Activated CD8-positive, alpha-beta T cell treated with anti-CD3 and anti-CD28 coated beads, Interleukin-2, amount 10 ng/mL, durations not matched to agents 7 days and 5 days (primary cell): ENCODE results near the gene CAMK2D. TPM values are rescaled to one million over a fixed set of nuclear protein-coding genes. Genes with fewer than 3 reads are reported as not detected.

Experiments used
- ATAC-seq: fragments of 150-1000 bp; cut with Tn5 transposase; one replicate; pipeline ENCODE4 v1.10.0; 2021; ENCODE audit warnings: moderate library complexity
- CTCF ChIA-PET: fragments of 350-600 bp; sonication (Branson Sonifier 250); formaldehyde crosslinking; loops from one replicate; lab custom pipeline; 2021; ENCODE audit warnings: antibody characterized with exemption; lab: Charles Lee
- POLR2A ChIA-PET: fragments of 350-600 bp; sonication (Branson Sonifier 250); formaldehyde crosslinking; loops from one replicate; lab custom pipeline; 2021; ENCODE audit warnings: antibody characterized with exemption; lab: Charles Lee
- DNase-seq: peaks from one replicate; pipeline ENCODE4 v3.0.0-alpha.2; 2020
- H3K27ac Mint-ChIP-seq: one replicate; pipeline ENCODE4 v1.8.0; 2021; ENCODE audit warnings: mild to moderate bottlenecking, mixed read lengths
- H3K27me3 Mint-ChIP-seq: one replicate; pipeline ENCODE4 v1.8.0; 2021; ENCODE audit warnings: low read depth, mixed read lengths
- H3K36me3 Mint-ChIP-seq: one replicate; pipeline ENCODE4 v1.8.0; 2021; ENCODE audit warnings: low read depth, mixed read lengths
- H3K4me1 Mint-ChIP-seq: one replicate; pipeline ENCODE4 v1.8.0; 2021; ENCODE audit warnings: low read depth, mixed read lengths
- H3K4me3 Mint-ChIP-seq: one replicate; pipeline ENCODE4 v1.8.0; 2021; ENCODE audit warnings: mild to moderate bottlenecking, mixed read lengths
- H3K9me3 Mint-ChIP-seq: one replicate; pipeline ENCODE4 v1.8.0; 2022; ENCODE audit warnings: mixed read lengths; ENCODE audit not compliant: insufficient read depth
- total RNA-seq, 2 experiments: library from RNA; stranded (reverse); gene quantifications; one replicate each; pipeline ENCODE4 v1.2.3, GENCODE V29; 2021

The CAMK2D gene
- total RNA-seq, 2 experiments from 2014 or later: 30.7 to 31.1 TPM

- ChIA-PET CTCF (no interaction called here), POLR2A (no interaction called here)
- no peak overlapping the region for H3K4me3 Mint-ChIP-seq
- H3K27ac Mint-ChIP-seq: no peak overlapping the region
- peaks cover 3% of the 10 kb centered on the region for H3K9me3 Mint-ChIP-seq
- no peak for DNase-seq
- no peaks in the 10 kb centered on the region for H3K27me3 Mint-ChIP-seq
- H3K36me3 Mint-ChIP-seq: peaks cover 48% of the 10 kb centered on the region
- peaks cover 5% of the 10 kb centered on the region for H3K4me1 Mint-ChIP-seq
- ATAC-seq: no peak
Observed at GRCh38 chr4:113604955-113605354, 156.6 kb downstream of the CAMK2D start.

DNA sequence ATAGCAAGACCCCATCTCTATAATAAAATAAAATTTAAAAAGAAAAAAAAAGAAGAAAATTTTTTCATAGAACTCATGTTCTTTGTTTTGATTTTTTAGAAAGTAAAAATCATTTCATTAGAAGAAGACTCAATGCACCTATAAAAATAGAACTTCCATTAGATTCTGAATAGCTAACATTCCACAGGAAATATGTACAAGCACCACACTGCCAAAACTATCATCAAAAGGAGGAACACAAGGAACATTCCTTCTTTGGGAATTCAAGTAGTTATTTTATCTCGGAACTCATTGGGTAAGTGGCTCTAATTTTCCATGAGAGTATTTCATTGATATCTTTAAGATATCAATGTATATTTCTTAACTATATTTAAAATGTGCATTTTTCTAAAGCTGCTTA is 157.6 kb downstream of the CAMK2D start:
- H3K4me3 Mint-ChIP-seq: no peak overlapping the region
- ATAC-seq (no peak), DNase-seq (no peak)
- H3K9me3 Mint-ChIP-seq: peaks cover 3% of the 10 kb centered on the region
- ChIA-PET POLR2A (no interaction called here), CTCF (no interaction called here)
- H3K27me3 Mint-ChIP-seq: no peaks in the 10 kb centered on the region
- H3K36me3 Mint-ChIP-seq: peaks cover 43% of the 10 kb centered on the region
- H3K4me1 Mint-ChIP-seq: peaks cover 5% of the 10 kb centered on the region
- no peak overlapping the region for H3K27ac Mint-ChIP-seq

GRCh38 chr4:113602646-113603228 is 158.8 kb downstream of the CAMK2D start:
- Mint-ChIP-seq H3K4me1 (peaks cover 2% of the 10 kb centered on the region), H3K9me3 (peaks cover 3% of the 10 kb centered on the region), H3K4me3 (no peak overlapping the region), H3K27ac (no peak overlapping the region), H3K27me3 (no peaks in the 10 kb centered on the region), H3K36me3 (peaks cover 39% of the 10 kb centered on the region)
- ATAC-seq (no peak), DNase-seq (no peak)
- CTCF ChIA-PET: no interaction called here
- POLR2A ChIA-PET: no interaction called here

DNA sequence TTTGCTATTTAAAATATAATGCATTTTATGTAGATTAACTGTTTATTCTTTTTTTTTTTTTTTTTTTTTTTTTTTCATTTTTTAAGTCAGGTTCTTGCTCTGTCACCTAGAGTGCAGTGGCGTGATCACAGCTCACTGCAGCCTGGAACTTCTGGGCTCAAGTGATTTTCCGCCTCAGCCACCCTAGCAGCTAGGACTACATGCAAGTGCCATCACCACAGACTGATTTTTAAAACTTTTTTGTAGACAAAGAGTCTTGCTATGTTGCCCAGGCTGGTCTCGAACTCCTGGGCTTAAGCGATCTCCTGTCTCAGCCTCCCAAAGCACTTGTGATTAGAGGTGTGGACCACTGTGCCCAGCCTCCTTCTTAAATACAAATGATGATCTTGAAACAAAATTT is 159.9 kb downstream of the CAMK2D start:
- no peak for ATAC-seq
- H3K27me3 Mint-ChIP-seq: no peaks in the 10 kb centered on the region
- H3K4me3 Mint-ChIP-seq: no peak overlapping the region
- no peaks in the 10 kb centered on the region for H3K9me3 Mint-ChIP-seq
- ChIA-PET CTCF (no interaction called here), POLR2A (no interaction called here)
- no peak overlapping the region for H3K27ac Mint-ChIP-seq
- H3K36me3 Mint-ChIP-seq: peaks cover 30% of the 10 kb centered on the region
- no peaks in the 10 kb centered on the region for H3K4me1 Mint-ChIP-seq
- DNase-seq: no peak

- DNase-seq (no peak), ATAC-seq (no peak)
- Mint-ChIP-seq H3K27me3 (no peaks in the 10 kb centered on the region), H3K9me3 (no peaks in the 10 kb centered on the region), H3K4me3 (no peak overlapping the region), H3K36me3 (peaks cover 43% of the 10 kb centered on the region), H3K4me1 (peaks cover 24% of the 10 kb centered on the region), H3K27ac (no peak overlapping the region)
- POLR2A ChIA-PET: no interaction called here
- CTCF ChIA-PET: interaction anchor here (1.1 to 1.5 kb wide), 2 partner anchors 12 to 49 kb away, joined by 3 to 4 read pairs; no protein-coding TSS in a partner anchor
Observed at GRCh38 chr4:113596396-113596795, 165.1 kb downstream of the CAMK2D start.

- ATAC-seq (no peak), DNase-seq (no peak)
- CTCF ChIA-PET: no interaction called here
- H3K4me3 Mint-ChIP-seq: no peak overlapping the region
- H3K27me3 Mint-ChIP-seq: no peaks in the 10 kb centered on the region
- POLR2A ChIA-PET: no interaction called here
- H3K9me3 Mint-ChIP-seq: no peaks in the 10 kb centered on the region
- peaks cover 24% of the 10 kb centered on the region for H3K4me1 Mint-ChIP-seq
- H3K27ac Mint-ChIP-seq: no peak overlapping the region
- peaks cover 42% of the 10 kb centered on the region for H3K36me3 Mint-ChIP-seq
Observed at GRCh38 chr4:113594231-113594556, 167.3 kb downstream of the CAMK2D start.

DNA sequence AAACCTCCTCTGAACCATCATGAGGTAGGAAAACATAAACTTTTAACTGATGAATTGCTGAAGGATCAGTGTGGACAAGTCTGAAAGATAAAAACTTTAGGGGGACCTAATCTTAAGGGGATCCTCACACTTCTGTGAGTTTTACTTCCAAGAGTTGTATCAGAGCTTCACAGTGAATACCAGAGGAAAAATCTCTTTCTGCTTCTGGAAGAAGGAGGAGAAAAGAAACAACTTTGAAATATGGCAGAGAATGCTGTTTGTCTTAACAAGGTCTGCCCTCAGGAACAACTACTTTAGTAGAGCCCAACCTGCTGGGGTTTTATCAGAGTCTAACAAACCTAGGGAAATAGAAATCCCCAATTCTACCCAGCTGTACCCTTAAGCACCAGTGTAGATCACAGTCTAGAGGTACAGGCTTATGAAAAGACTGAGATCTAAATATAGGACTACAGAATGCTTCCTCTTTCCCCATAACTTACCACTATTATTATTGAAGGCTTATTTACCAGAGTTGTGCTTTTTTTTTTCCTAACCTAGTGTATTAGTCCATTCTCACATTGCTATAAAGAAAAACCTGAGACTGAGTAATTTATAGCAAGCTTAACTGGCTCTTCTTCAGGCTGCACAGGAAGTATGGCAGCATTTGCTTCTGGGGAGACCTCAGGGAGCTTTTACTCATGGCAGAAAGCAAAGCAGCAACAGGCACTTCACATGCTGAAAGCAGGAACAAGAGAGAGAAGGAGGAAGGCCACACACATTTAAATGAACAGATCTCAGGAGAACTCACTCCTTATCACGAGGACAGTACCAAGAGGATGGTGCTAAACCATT is 167.9 kb downstream of the CAMK2D start:
- H3K9me3 Mint-ChIP-seq: no peaks in the 10 kb centered on the region
- H3K4me1 Mint-ChIP-seq: peaks cover 24% of the 10 kb centered on the region
- H3K4me3 Mint-ChIP-seq: no peak overlapping the region
- ChIA-PET POLR2A (no interaction called here), CTCF (no interaction called here)
- H3K27me3 Mint-ChIP-seq: no peaks in the 10 kb centered on the region
- H3K36me3 Mint-ChIP-seq: peaks cover 47% of the 10 kb centered on the region
- no peak for DNase-seq
- peak overlapping the region; percentile 19 for H3K27ac Mint-ChIP-seq
- no peak for ATAC-seq

DNA sequence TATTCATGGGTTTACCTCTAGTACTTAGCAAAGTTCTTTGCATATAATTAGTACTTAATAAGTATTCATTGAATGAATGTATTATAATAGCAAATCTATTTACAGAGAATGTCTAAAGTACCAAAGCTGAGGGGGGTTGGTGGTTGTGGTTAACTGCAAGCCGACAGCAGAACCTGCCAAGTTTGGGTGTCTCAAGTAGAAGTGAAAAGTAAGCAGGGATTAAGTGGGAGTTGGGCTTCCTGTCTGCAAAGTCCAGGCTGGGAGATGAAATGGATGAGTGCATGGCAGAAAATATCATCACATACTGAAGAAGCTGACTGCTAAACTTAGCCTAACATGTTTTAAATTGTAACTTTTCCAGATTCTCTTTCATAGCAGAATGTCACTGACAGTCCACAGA is 169.6 kb downstream of the CAMK2D start:
- H3K9me3 Mint-ChIP-seq: no peaks in the 10 kb centered on the region
- no peaks in the 10 kb centered on the region for H3K27me3 Mint-ChIP-seq
- peaks cover 24% of the 10 kb centered on the region for H3K4me1 Mint-ChIP-seq
- no peak overlapping the region for H3K4me3 Mint-ChIP-seq
- H3K27ac Mint-ChIP-seq: no peak overlapping the region
- H3K36me3 Mint-ChIP-seq: peaks cover 46% of the 10 kb centered on the region
- ChIA-PET POLR2A (interaction anchor here (0.7 to 1.4 kb wide), 2 partner anchors 9 to 44 kb away, joined by 3 read pairs; no protein-coding TSS in a partner anchor), CTCF (interaction anchor here (1.2 to 1.6 kb wide), 2 partner anchors 27 to 44 kb away, joined by 3 to 4 read pairs; no protein-coding TSS in a partner anchor)
- ATAC-seq (no peak), DNase-seq (no peak)

GRCh38 chr4:113588895-113589668 is 172.5 kb downstream of the CAMK2D start:
- Mint-ChIP-seq H3K4me1 (peaks cover 16% of the 10 kb centered on the region), H3K4me3 (no peak overlapping the region), H3K27ac (no peak overlapping the region), H3K36me3 (peaks cover 26% of the 10 kb centered on the region), H3K9me3 (no peaks in the 10 kb centered on the region), H3K27me3 (no peaks in the 10 kb centered on the region)
- ATAC-seq (no peak), DNase-seq (no peak)
- POLR2A ChIA-PET: no interaction called here
- CTCF ChIA-PET: no interaction called here

DNA sequence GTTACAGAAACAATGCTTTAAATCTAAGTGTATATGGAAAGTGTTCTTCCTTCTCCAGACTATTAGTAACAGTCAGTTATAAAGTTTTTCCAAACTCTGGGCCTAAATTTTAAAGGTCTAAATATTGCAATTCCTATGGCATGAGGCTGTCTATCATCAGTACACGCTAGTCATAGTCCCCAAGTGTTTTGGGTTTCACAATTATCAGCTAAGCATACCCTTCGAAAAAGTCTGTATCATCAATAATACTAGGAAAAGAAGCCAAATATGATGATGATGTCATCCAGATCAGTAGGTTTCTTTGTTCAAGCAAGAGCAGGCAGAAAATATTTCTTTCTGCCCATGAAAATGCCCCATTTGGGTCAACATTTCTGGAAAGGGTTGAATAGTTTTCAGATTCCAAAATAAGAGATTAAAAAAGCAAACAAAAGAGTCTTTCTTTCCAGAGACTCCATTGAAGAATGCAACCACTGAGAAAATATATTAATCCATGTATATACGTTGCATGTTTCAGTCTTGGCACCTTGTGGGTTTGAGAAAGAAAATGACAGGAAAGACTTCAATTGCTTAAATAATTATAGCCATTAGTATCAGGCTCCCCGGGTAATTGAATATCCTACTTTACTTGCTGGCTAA is 173.8 kb downstream of the CAMK2D start:
- DNase-seq (no peak), ATAC-seq (no peak)
- ChIA-PET POLR2A (no interaction called here), CTCF (no interaction called here)
- no peaks in the 10 kb centered on the region for H3K9me3 Mint-ChIP-seq
- no peak overlapping the region for H3K4me3 Mint-ChIP-seq
- H3K27me3 Mint-ChIP-seq: no peaks in the 10 kb centered on the region
- H3K27ac Mint-ChIP-seq: no peak overlapping the region
- peaks cover 11% of the 10 kb centered on the region for H3K4me1 Mint-ChIP-seq
- peaks cover 22% of the 10 kb centered on the region for H3K36me3 Mint-ChIP-seq

DNA sequence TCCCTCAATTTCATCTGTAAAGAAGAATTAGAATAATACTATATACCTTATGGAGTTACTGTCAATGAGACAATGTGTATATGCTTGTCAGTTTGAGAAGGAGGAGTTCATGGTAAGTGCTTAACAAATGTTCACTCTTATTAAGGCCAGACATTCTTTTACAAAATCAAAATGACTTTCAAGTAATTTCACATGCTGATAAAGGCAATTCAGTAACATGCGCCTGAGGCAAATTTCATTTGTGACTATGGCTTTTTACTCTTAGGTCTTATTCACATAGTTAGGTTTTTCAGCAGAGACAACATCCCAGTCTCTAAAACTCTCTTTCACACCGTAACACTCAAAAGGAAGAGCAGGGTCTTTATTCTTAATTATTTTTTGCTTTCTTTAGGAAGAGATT is 174.4 kb downstream of the CAMK2D start:
- H3K36me3 Mint-ChIP-seq: peaks cover 21% of the 10 kb centered on the region
- CTCF ChIA-PET: interaction anchor here (1.1 to 1.3 kb wide), 2 partner anchors 10 to 39 kb away, joined by 5 to 9 read pairs; no protein-coding TSS in a partner anchor
- POLR2A ChIA-PET: no interaction called here
- no peaks in the 10 kb centered on the region for H3K27me3 Mint-ChIP-seq
- ATAC-seq (no peak), DNase-seq (no peak)
- H3K4me1 Mint-ChIP-seq: peaks cover 9% of the 10 kb centered on the region
- no peak overlapping the region for H3K4me3 Mint-ChIP-seq
- no peaks in the 10 kb centered on the region for H3K9me3 Mint-ChIP-seq
- H3K27ac Mint-ChIP-seq: no peak overlapping the region
